ENCODE data around the gene CAP2.

CAP2 gene

DNA sequence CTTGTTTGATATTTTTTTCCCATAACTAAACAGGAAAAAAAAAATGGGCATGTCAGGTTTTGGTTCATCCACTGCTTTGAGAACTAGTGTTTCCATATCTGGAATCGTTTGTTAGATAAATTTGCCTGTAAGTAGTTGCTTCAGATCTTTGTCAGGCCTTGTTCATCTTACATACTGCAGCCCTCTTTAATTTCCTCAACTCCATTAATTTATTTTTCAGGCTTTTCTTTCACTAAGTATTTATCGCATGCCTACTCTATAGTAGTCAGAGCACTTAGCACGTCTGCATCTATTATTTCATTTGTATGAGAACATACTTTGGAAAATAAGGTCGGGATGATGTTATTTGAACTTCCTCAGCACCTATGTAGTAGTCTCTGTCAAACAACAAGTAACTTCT lies 80.9 kb downstream of the CAP2 start:
- no peaks in the 10 kb centered on the region for H3K27me3 ChIP-seq (ENCODE audit: insufficient read depth, poor library complexity, severe bottlenecking)
- H3K27ac ChIP-seq (replicated peaks): no peak overlapping the region
- no peak for DNase-seq (ENCODE audit: low read depth in 1 of 2, low spot score in 1 of 2)
- no peak overlapping the region for H3K4me3 ChIP-seq (replicated peaks; ENCODE audit: insufficient read depth, low read length)
- no peak for TF ChIP-seq SPI1 (IDR thresholded peaks at IDR 0.05; ENCODE audit: borderline replicate concordance, low read depth)
- TF ChIP-seq, protein P1, sequence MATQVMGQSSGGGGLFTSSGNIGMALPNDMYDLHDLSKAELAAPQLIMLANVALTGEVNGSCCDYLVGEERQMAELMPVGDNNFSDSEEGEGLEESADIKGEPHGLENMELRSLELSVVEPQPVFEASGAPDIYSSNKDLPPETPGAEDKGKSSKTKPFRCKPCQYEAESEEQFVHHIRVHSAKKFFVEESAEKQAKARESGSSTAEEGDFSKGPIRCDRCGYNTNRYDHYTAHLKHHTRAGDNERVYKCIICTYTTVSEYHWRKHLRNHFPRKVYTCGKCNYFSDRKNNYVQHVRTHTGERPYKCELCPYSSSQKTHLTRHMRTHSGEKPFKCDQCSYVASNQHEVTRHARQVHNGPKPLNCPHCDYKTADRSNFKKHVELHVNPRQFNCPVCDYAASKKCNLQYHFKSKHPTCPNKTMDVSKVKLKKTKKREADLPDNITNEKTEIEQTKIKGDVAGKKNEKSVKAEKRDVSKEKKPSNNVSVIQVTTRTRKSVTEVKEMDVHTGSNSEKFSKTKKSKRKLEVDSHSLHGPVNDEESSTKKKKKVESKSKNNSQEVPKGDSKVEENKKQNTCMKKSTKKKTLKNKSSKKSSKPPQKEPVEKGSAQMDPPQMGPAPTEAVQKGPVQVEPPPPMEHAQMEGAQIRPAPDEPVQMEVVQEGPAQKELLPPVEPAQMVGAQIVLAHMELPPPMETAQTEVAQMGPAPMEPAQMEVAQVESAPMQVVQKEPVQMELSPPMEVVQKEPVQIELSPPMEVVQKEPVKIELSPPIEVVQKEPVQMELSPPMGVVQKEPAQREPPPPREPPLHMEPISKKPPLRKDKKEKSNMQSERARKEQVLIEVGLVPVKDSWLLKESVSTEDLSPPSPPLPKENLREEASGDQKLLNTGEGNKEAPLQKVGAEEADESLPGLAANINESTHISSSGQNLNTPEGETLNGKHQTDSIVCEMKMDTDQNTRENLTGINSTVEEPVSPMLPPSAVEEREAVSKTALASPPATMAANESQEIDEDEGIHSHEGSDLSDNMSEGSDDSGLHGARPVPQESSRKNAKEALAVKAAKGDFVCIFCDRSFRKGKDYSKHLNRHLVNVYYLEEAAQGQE (IDR thresholded peaks at IDR 0.05; ENCODE audit: insufficient replicate concordance, low read depth): no peak
- TF ChIP-seq POLR2AphosphoS5 (IDR thresholded peaks at IDR 0.05; ENCODE audit: low read depth): no peak
- no peak for TF ChIP-seq GABPA (IDR thresholded peaks at IDR 0.05; ENCODE audit: low read depth)
- TF ChIP-seq, protein P2, sequence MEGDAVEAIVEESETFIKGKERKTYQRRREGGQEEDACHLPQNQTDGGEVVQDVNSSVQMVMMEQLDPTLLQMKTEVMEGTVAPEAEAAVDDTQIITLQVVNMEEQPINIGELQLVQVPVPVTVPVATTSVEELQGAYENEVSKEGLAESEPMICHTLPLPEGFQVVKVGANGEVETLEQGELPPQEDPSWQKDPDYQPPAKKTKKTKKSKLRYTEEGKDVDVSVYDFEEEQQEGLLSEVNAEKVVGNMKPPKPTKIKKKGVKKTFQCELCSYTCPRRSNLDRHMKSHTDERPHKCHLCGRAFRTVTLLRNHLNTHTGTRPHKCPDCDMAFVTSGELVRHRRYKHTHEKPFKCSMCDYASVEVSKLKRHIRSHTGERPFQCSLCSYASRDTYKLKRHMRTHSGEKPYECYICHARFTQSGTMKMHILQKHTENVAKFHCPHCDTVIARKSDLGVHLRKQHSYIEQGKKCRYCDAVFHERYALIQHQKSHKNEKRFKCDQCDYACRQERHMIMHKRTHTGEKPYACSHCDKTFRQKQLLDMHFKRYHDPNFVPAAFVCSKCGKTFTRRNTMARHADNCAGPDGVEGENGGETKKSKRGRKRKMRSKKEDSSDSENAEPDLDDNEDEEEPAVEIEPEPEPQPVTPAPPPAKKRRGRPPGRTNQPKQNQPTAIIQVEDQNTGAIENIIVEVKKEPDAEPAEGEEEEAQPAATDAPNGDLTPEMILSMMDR (IDR thresholded peaks at IDR 0.05; ENCODE audit: insufficient read depth, low read length): no peak

DNA sequence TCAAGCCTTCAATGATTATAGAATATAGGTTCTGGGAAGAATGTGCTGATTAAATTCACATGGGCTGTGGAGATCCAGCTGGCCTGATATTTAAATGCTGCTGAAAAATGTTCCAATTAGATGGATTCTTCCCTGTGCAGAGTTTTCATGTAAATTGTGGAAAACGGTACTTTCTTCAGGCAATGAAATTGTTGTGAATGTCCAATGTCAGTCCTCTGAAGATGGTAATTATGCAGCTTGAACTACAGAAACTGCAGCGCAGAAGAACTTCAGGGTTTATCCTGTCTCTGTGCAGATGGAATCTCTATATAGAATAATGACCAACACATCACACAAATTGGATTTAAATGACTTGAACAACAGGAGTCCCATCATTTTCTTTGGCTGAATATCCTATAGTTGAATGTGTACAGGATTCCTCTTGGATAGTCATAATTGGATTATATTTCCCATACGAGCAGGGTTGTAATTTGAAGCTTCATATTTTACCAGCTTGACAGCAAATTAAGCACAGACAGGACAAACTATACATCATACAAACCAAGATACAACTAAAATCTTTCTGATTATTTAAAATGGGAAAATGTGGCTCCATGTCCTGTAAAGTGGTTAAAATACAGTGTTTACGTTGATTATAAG lies 82.3 kb downstream of the CAP2 start:
- DNase-seq (ENCODE audit: low read depth in 1 of 2, low spot score in 1 of 2): no peak
- TF ChIP-seq, protein P2 (IDR thresholded peaks at IDR 0.05; ENCODE audit: insufficient read depth, low read length): no peak
- TF ChIP-seq SPI1 (IDR thresholded peaks at IDR 0.05; ENCODE audit: borderline replicate concordance, low read depth): no peak
- no peak for TF ChIP-seq GABPA (IDR thresholded peaks at IDR 0.05; ENCODE audit: low read depth)
- no peak for TF ChIP-seq POLR2AphosphoS5 (IDR thresholded peaks at IDR 0.05; ENCODE audit: low read depth)
- TF ChIP-seq, protein P1 (IDR thresholded peaks at IDR 0.05; ENCODE audit: insufficient replicate concordance, low read depth): no peak
- no peak overlapping the region for H3K27ac ChIP-seq (replicated peaks)

DNA sequence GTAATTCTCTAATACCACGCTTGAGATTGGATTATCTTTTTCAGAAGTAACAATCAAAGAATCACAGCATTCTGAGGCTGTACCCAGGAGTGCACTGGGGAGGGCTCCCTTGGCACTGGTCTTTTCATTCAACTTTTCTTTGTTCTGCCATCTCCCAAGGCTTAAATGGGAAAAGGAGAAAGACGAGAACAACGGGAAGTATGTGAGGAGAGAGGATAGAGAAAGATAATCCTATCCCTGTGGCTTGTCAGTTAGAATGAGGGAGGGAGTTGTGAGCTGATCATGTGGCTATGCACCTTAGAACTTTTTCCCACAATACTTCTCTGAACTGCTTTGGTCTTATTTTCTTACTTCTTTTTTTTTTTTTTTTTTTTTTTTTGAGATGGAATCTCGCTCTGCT lies 83.1 kb downstream of the CAP2 start:
- no peak for TF ChIP-seq SPI1 (IDR thresholded peaks at IDR 0.05; ENCODE audit: borderline replicate concordance, low read depth)
- TF ChIP-seq, protein P2 (IDR thresholded peaks at IDR 0.05; ENCODE audit: insufficient read depth, low read length): no peak
- Histone ChIP-seq H3K27ac (replicated peaks) (no peak overlapping the region), H3K4me3 (replicated peaks; ENCODE audit: insufficient read depth, low read length) (no peak overlapping the region), H3K27me3 (ENCODE audit: insufficient read depth, poor library complexity, severe bottlenecking) (no peaks in the 10 kb centered on the region)
- DNase-seq (ENCODE audit: low read depth in 1 of 2, low spot score in 1 of 2): no peak

More for the DNA sequence above, 82.3 kb downstream of the CAP2 start:
- Histone ChIP-seq H3K4me3 (replicated peaks; ENCODE audit: insufficient read depth, low read length) (no peak overlapping the region), H3K27me3 (ENCODE audit: insufficient read depth, poor library complexity, severe bottlenecking) (no peaks in the 10 kb centered on the region)

DNA sequence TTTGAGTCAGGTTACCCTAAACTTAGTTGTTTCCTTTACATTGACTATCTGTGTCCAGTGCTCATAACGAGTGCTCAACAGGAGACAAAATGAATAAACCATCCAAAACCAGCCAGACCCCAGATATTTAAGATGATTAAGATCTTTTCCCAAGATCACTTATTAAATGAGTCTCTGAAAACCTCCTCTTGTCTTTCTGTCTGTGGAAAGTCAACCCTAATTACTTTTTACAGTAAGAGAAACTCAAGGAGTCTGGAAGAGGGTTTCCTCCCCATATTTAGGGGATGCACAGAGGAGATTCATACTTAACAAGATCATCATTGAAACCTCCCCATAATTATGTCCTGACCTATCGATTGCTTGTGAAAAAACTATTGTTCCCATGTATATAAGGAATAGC lies 84.0 kb downstream of the CAP2 start:
- no peak overlapping the region for H3K4me3 ChIP-seq (replicated peaks; ENCODE audit: insufficient read depth, low read length)
- TF ChIP-seq GABPA (IDR thresholded peaks at IDR 0.05; ENCODE audit: low read depth): no peak
- TF ChIP-seq, protein P1 (IDR thresholded peaks at IDR 0.05; ENCODE audit: insufficient replicate concordance, low read depth): no peak
- no peak for TF ChIP-seq POLR2AphosphoS5 (IDR thresholded peaks at IDR 0.05; ENCODE audit: low read depth)
- TF ChIP-seq, protein P2 (IDR thresholded peaks at IDR 0.05; ENCODE audit: insufficient read depth, low read length): no peak
- no peak for TF ChIP-seq SPI1 (IDR thresholded peaks at IDR 0.05; ENCODE audit: borderline replicate concordance, low read depth)
- H3K27me3 ChIP-seq (ENCODE audit: insufficient read depth, poor library complexity, severe bottlenecking): no peaks in the 10 kb centered on the region
- DNase-seq (ENCODE audit: low read depth in 1 of 2, low spot score in 1 of 2): no peak
- H3K27ac ChIP-seq (replicated peaks): no peak overlapping the region

All from HL-60 (cell line).